ENCODE results near the gene FOXP2.

- TF ChIP-seq POLR2A (IDR thresholded peaks at IDR 0.05) (no peak), CTCF (IDR thresholded peaks at IDR 0.05) (no peak)
These were observed 235.1 kb downstream of the FOXP2 start for GRCh38 chr7:114649689-114650088.
